Fibroblast of mammary gland (primary cell): ENCODE results near the gene LMAN1L.

Experiments
- DNase-seq: peaks from one replicate; pipeline ENCODE4 v3.0.0-alpha.2; 2010; ENCODE audit warnings: low read depth
- H3K4me3 ChIP-seq: 2 replicates; pipeline ENCODE4 v1.5.1; 2011; ENCODE audit warnings: low read depth, mild to moderate bottlenecking, low read length, moderate library complexity; ENCODE audit not compliant: control insufficient read depth
- TF ChIP-seq, protein P1 (sequence below): conservative IDR thresholded peaks from 2 replicates; pipeline ENCODE4 v1.5.1; 2011; ENCODE audit warnings: low read depth, low read length, inconsistent platforms; ENCODE audit not compliant: control insufficient read depth, insufficient read depth

LMAN1L gene

DNA sequence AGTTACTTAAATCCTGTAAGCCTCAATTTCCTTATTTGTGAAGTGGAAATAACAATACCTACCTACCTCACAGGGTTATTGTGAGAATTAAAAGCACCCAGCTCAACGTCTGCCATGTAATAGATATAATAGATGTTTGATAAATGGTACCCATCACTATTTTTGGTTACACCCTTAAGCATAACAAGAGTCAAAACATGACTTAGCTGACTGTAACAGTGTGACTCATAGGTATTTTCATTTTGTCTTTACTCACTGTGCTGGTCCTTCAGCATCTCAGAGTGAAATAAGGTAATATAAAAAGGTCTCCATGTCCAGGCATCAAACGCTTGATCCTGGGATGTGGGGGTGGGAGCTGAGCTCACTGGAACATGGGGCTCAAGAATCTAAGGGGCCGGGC lies 16.9 kb downstream of the LMAN1L start:
- DNase-seq = peak; percentile 29
- H3K4me3 ChIP-seq = no peak overlapping the region
- TF ChIP-seq, protein P1, sequence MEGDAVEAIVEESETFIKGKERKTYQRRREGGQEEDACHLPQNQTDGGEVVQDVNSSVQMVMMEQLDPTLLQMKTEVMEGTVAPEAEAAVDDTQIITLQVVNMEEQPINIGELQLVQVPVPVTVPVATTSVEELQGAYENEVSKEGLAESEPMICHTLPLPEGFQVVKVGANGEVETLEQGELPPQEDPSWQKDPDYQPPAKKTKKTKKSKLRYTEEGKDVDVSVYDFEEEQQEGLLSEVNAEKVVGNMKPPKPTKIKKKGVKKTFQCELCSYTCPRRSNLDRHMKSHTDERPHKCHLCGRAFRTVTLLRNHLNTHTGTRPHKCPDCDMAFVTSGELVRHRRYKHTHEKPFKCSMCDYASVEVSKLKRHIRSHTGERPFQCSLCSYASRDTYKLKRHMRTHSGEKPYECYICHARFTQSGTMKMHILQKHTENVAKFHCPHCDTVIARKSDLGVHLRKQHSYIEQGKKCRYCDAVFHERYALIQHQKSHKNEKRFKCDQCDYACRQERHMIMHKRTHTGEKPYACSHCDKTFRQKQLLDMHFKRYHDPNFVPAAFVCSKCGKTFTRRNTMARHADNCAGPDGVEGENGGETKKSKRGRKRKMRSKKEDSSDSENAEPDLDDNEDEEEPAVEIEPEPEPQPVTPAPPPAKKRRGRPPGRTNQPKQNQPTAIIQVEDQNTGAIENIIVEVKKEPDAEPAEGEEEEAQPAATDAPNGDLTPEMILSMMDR = no peak

DNA sequence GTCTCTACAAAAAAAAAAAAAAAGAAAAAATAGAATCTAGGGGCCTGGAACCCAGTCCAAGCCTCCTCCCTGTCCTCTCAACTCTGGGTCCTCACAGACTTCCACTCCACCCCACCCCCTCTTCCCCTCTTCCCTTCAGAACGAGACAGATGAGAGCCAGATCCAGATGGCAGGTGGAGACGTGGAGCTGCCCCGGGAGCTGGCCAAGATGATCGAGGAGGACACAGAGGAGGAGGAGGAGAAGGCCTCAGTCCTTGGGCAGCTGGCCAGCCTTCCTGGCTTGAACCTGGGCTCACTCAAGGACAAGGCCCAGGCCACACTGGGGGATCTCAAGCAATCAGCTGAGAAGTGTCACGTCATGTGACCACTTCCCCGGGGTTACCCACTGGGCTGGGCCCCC lies 17.4 kb downstream of the LMAN1L start:
- TF ChIP-seq, protein P1 = no peak
- DNase-seq = no peak
- no peak overlapping the region for H3K4me3 ChIP-seq

DNA sequence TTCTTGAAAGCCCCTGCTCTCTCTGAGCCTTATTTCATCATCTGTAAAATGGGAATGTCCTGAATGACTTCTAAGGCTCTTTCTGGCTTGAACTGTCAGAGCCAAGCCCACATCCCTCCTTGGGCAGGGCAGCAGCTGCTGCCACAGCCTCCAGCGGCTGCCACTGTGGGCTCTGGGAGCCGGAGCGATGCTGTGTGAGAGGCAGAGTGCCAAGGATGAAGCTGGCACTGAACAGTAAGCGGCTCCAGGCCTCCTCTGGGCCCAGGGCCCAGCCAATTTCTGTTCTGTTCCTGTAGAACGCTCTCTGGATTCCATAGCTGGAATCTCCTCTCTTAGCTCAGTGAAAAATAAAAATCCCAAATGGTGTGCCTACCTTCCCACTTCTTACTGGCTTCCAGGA lies 18.2 kb downstream of the LMAN1L start:
- DNase-seq = no peak
- TF ChIP-seq, protein P1 = no peak
- H3K4me3 ChIP-seq = no peak overlapping the region

DNA sequence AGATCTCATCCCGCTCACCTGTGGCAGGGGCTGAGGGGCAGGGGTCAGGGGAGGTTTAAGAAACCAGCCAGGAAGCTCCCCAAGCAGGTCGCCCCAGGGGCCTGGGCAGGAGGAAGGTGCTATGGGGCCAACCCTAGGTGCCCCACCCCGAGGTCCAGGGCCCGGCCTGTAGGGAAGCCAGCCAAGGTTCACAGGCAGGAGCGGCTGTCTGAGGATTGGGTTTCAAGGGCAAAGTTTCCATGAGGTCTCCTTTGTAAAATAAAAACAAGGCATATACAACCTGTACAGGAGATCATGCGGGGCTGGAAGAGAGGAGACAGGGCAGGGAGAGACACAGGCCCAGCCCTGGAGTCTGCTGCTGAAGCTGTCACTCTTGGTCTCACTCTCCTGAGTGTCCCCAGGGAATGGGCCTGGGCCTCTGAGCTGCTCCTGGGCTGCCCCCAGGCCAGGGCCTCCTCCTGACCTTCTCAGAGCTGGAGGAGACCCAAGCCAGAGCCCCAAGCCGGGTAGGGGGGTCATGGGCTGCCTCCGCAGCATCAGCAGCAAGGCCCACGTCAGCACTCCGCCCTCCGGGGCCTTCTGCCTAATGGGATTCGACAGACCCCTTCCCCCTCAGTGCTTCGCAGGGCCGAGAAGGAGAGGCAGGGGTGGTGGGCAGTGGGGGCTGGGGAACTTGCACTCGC lies 19.3 kb downstream of the LMAN1L start:
- H3K4me3 ChIP-seq = no peak overlapping the region
- TF ChIP-seq, protein P1 = no peak
- no peak for DNase-seq

DNA sequence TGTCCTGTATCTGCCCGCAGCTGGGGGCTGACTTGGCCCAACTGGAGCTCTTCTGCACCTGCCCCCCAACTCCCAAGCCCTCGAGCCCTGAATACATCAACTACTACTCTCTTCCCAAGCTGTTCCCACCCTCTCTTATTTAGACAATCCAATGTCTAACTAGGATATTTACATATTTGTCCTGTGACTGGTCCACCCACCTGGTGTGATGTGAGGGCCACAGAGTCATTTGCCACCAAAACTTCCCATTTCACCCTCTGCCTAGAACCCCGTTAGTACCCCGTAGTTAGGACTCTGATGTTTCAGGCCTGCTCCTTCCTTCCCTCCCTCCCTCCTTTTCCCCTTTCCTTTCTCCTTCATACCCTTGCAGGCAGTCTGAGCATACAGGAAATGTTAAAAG lies 20.2 kb downstream of the LMAN1L start:
- no peak overlapping the region for H3K4me3 ChIP-seq
- TF ChIP-seq, protein P1 = no peak
- no peak for DNase-seq

DNA sequence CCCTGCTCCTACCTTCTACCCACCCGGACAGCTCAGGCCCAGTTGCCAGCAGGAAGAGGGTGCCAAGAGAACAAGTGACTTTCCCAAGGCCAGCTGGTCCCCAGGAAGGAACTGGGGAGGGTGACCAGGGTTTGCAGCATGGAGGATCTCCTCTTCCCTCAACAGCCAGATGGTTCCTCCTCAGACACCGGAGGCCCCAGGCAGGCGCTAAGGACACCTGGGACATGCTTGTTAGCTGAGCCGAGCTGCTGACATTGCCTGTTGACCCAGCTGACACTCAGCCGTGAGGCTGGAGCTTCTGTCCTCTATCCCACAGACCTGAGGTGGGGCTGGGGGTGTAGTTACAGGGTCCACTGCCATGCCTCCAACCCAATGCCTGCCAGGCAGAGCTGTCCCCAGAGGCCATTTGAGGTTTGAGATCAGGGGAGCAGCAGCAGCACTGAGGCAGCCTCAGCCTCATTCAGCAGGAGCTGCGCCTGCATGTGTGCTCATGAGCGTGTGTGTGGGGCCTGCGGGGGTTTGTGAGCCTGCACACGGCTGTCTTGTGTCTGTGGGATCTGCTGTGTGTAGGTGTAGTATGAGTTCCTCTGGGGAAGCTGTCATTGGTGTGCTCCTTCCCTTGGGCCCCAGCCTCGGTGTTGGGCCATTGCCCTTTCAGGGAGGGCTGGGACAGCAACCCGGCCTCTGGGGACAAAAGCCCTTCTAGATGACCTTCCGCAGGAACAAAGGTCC lies 20.9 kb downstream of the LMAN1L start:
- TF ChIP-seq, protein P1 = no peak
- no peak for DNase-seq
- H3K4me3 ChIP-seq = no peak overlapping the region
